Uterus (tissue), 4 donors: Measurements from ENCODE around the gene TOMM40. TPM values are rescaled to one million over a fixed set of nuclear protein-coding genes. Genes with fewer than 3 reads are reported as not detected.

Experiments
- DNase-seq, 2 donors: peaks; one replicate each; pipeline ENCODE4 v3.0.0-alpha.2; 2019 to 2020
- H3K27ac ChIP-seq, 2 donors: fragments of 200-600 bp; sonication (generic); 1 replicate in 1 of 2; 2 replicates in 1 of 2; pipeline ENCODE4 v1.5.1; 2016 to 2018
- H3K27me3 ChIP-seq, 2 donors: fragments of 200-600 bp; sonication (generic); one replicate each; pipeline ENCODE4 v1.5.1; 2018 to 2019; ENCODE audit warnings: control low read depth in 1 of 2
- H3K36me3 ChIP-seq, 2 donors: fragments of 200-600 bp; sonication (generic); one replicate each; pipeline ENCODE4 v1.5.1; 2019; ENCODE audit warnings: control low read depth in 1 of 2
- H3K4me1 ChIP-seq, 2 donors: fragments of 200-600 bp; sonication (generic); one replicate each; pipeline ENCODE4 v1.5.1; 2018 to 2019; ENCODE audit warnings: control low read depth in 1 of 2
- H3K4me3 ChIP-seq, 2 donors: fragments of 200-600 bp; sonication (generic); 1 replicate in 1 of 2; 2 replicates in 1 of 2; pipeline ENCODE4 v1.5.1; 2018 to 2019; ENCODE audit warnings: mild to moderate bottlenecking in 1 of 2
- H3K9me3 ChIP-seq, 2 donors: fragments of 200-600 bp; sonication (generic); one replicate each; pipeline ENCODE4 v1.5.1; 2019; ENCODE audit warnings: control low read depth in 1 of 2
- POLR2A ChIP-seq, 2 donors: fragments of 450-650 bp; IDR thresholded peaks; one replicate each; pipeline ENCODE4 v1.6.1; 2016; ENCODE audit warnings: antibody characterized with exemption in 2 of 2, mild to moderate bottlenecking in 1 of 2, moderate library complexity in 1 of 2
- intact Hi-C: fragments of 100-400 bp; cut with DNase I; formaldehyde crosslinking; loops from one replicate; pipeline ENCODE4 v1.15.1; 2023; ENCODE audit warnings: low total_unique reads
- total RNA-seq, 4 donors: library from RNA; depleted of rRNA in 3 of 4; stranded (reverse); fragments of >200 nt in 3 of 4; gene quantifications; one replicate each; pipeline versions ENCODE4 v1.1.0 to v1.2.4, GENCODE V29; 2014 to 2023
- TF ChIP-seq, protein P1 (sequence below), 4 experiments: fragments of 200-600 bp in 2 of 4; fragments of 450-650 bp in 2 of 4; sonication (generic) in 2 of 4; IDR thresholded peaks; one replicate each; pipeline ENCODE4 v1.5.1; 2016 to 2019; ENCODE audit warnings: antibody characterized with exemption in 4 of 4, mild to moderate bottlenecking in 2 of 4, moderate library complexity in 1 of 4
- donor health status: DM: yes; HTN: yes; CAD: no.

Gene TOMM40
- total RNA-seq: 10 to 100 TPM; 10.5 to 38.2 (median 24.1) TPM

GRCh38 chr19:44891016-44891882 lies at the start of gene TOMM40:
TSS of gene TOMM40 (plus strand) at chr19:44891254. CDS start at chr19:44891416, 162 bp downstream.
- Histone ChIP-seq H3K27ac (peak within 1 kb of the TSS; percentile 85 to 96), H3K27me3 (no peaks in the 10 kb centered on the region), H3K4me3 (peak within 1 kb of the TSS; percentile 53 to 86), H3K36me3 (no peaks in the 10 kb centered on the region), H3K4me1 (peaks cover 4 to 14% of the 10 kb centered on the region in 2 donors), H3K9me3 (no peaks in the 10 kb centered on the region)
- DNase-seq: peak in 1 of 2 donors; percentile 100
- intact Hi-C loops: no loop called here
- TF ChIP-seq, protein P1, sequence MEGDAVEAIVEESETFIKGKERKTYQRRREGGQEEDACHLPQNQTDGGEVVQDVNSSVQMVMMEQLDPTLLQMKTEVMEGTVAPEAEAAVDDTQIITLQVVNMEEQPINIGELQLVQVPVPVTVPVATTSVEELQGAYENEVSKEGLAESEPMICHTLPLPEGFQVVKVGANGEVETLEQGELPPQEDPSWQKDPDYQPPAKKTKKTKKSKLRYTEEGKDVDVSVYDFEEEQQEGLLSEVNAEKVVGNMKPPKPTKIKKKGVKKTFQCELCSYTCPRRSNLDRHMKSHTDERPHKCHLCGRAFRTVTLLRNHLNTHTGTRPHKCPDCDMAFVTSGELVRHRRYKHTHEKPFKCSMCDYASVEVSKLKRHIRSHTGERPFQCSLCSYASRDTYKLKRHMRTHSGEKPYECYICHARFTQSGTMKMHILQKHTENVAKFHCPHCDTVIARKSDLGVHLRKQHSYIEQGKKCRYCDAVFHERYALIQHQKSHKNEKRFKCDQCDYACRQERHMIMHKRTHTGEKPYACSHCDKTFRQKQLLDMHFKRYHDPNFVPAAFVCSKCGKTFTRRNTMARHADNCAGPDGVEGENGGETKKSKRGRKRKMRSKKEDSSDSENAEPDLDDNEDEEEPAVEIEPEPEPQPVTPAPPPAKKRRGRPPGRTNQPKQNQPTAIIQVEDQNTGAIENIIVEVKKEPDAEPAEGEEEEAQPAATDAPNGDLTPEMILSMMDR (IDR thresholded peaks at IDR 0.05): peak in 1 of 4 experiments; percentile 2
- peak in 1 of 2 donors; percentile 37 for TF ChIP-seq POLR2A (IDR thresholded peaks at IDR 0.05)

- Histone ChIP-seq H3K27ac (peak overlapping the region; percentile 74 to 96), H3K4me1 (peaks cover under 1 to 8% of the 10 kb centered on the region in 2 donors), H3K36me3 (no peaks in the 10 kb centered on the region), H3K9me3 (no peaks in the 10 kb centered on the region), H3K4me3 (peak overlapping the region; percentile 69 to 100), H3K27me3 (no peaks in the 10 kb centered on the region)
- TF ChIP-seq, protein P1 (IDR thresholded peaks at IDR 0.05): no peak
- TF ChIP-seq POLR2A (IDR thresholded peaks at IDR 0.05): no peak
- peak in 1 of 2 donors; percentile 64 for DNase-seq
- intact Hi-C loops: loop anchor here (10.0 kb wide), 1 partner anchor 120 kb away; no protein-coding TSS in a partner anchor
These were observed 45.8 kb upstream of the TOMM40 start for GRCh38 chr19:44845286-44845611.

DNA sequence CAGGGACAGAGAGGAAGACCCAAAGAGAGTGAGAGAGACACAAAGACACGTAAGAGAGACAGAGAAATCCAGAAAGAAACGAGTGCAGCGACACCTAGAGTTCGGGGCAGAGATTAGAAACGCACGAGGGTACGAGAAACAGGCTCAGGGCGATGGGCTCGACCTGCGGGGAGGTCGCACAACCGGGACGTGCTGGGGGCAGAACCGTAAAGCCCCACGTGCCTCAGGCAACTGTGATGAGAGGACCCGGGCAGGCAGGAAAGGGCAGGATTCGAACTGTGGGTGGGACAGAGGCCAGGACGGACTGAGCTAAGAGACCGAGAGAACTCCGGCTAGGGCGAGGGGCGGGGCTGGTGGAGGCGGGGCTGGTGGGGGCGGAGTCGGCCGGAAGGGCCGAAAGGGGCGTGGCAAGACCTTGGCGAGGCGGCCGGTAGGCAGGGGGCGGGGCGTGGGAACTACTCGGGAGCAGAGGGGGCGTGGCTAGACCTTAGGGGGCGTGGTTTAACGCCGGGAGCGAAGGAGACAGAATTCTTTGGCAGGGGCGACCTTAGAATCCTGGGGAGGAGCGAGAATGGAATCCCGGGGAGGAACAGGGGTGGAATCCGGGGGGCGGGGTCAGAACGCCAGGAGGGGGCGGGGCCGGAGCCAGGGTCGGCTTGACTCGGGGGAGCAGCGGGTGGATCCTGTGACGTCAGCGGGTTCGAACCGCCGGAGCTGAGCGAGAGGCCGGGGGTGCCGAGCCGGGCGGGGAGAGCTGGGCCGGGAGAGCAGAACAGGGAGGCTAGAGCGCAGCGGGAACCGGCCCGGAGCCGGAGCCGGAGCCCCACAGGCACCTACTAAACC lies 45.2 kb upstream of the TOMM40 start, which contains the start of gene NECTIN2:
NECTIN2 (plus strand) TSS at position 686 of the 843 bp plus-strand sequence. CDS start 229 bp downstream, outside the sequence.
- peaks cover 3 to 12% of the 10 kb centered on the region in 2 donors for H3K4me1 ChIP-seq
- H3K27ac ChIP-seq: peak within 1 kb of the TSS; percentile 96 to 97
- H3K36me3 ChIP-seq: no peaks in the 10 kb centered on the region
- intact Hi-C loops: loop anchor here (10.0 kb wide), 1 partner anchor 121 kb away; no protein-coding TSS in a partner anchor
- H3K27me3 ChIP-seq: no peaks in the 10 kb centered on the region
- TF ChIP-seq, protein P1 (IDR thresholded peaks at IDR 0.05): peak; percentile 51 to 85 (median 80)
- peak; percentile 91 to 97 for TF ChIP-seq POLR2A (IDR thresholded peaks at IDR 0.05)
- H3K4me3 ChIP-seq: peak within 1 kb of the TSS; percentile 69 to 100
- DNase-seq: peak; percentile 100
- H3K9me3 ChIP-seq: no peaks in the 10 kb centered on the region

GRCh38 chr19:44846455-44847143 lies 44.5 kb upstream of the TOMM40 start:
- Histone ChIP-seq H3K36me3 (no peaks in the 10 kb centered on the region), H3K9me3 (no peaks in the 10 kb centered on the region), H3K27ac (peak overlapping the region; percentile 96 to 97), H3K4me3 (peak overlapping the region; percentile 69 to 100), H3K4me1 (peaks cover 3 to 12% of the 10 kb centered on the region in 2 donors), H3K27me3 (no peaks in the 10 kb centered on the region)
- DNase-seq: peak; percentile 53 to 68
- TF ChIP-seq, protein P1 (IDR thresholded peaks at IDR 0.05): no peak
- no peak for TF ChIP-seq POLR2A (IDR thresholded peaks at IDR 0.05)
- intact Hi-C loops: loop anchor here (10.0 kb wide), 1 partner anchor 122 kb away; no protein-coding TSS in a partner anchor
